DND-41 (cell line): ENCODE measurements around the gene DRC1.

Experiments
- ATAC-seq: fragments of 200-7000 bp; cut with Tn5 transposase; 3 replicates; pipeline ENCODE4 v1.9.1; 2021; ENCODE audit warnings: low read depth; ENCODE audit not compliant: insufficient read depth
- DNase-seq: peaks from one replicate; pipeline ENCODE4 v3.0.0-alpha.2; 2020
- H2AFZ ChIP-seq: 2 replicates; pipeline ENCODE4 v1.6.0; 2012; ENCODE audit warnings: low read depth, low read length
- H3K27ac ChIP-seq: 2 replicates; pipeline ENCODE4 v1.5.1; 2012; ENCODE audit warnings: low read length, inconsistent platforms
- H3K27me3 ChIP-seq: fragments of 200-600 bp; sonication (generic); 2 replicates; pipeline ENCODE4 v1.6.0; 2012; ENCODE audit warnings: low read length, mild to moderate bottlenecking, inconsistent platforms; ENCODE audit not compliant: insufficient read depth, poor library complexity
- H3K36me3 ChIP-seq: 2 replicates; pipeline ENCODE4 v1.5.1; 2012; ENCODE audit warnings: low read length, inconsistent platforms; ENCODE audit not compliant: insufficient read depth
- H3K4me1 ChIP-seq: 2 replicates; pipeline ENCODE4 v1.5.1; 2012; ENCODE audit warnings: mild to moderate bottlenecking, low read length; ENCODE audit not compliant: insufficient read depth
- H3K4me2 ChIP-seq: 2 replicates; pipeline ENCODE4 v1.6.0; 2012; ENCODE audit warnings: mild to moderate bottlenecking, moderate library complexity, low read length, inconsistent platforms; ENCODE audit not compliant: insufficient read depth
- H3K4me3 ChIP-seq, 2 experiments: fragments of 200-600 bp in 1 of 2; shearing (Covaris generic) in 1 of 2; 2 replicates each; pipeline ENCODE4 v1.5.1; 2012 to 2016; ENCODE audit warnings: inconsistent platforms in 2 of 2, low read length in 2 of 2, mild to moderate bottlenecking in 2 of 2, low read depth in 1 of 2, moderate library complexity in 1 of 2
- H3K79me2 ChIP-seq: 2 replicates; pipeline ENCODE4 v1.6.0; 2012; ENCODE audit warnings: low read length, inconsistent platforms; ENCODE audit not compliant: insufficient read depth
- H3K9ac ChIP-seq: 2 replicates; pipeline ENCODE4 v1.6.0; 2012; ENCODE audit warnings: low read depth, mild to moderate bottlenecking, inconsistent platforms, low read length, moderate library complexity
- H3K9me3 ChIP-seq: 2 replicates; pipeline ENCODE4 v1.5.1; 2012; ENCODE audit warnings: low read length, moderate library complexity, mild to moderate bottlenecking, inconsistent platforms; ENCODE audit not compliant: insufficient read depth, severe bottlenecking
- H4K20me1 ChIP-seq: 2 replicates; pipeline ENCODE4 v1.6.0; 2012; ENCODE audit warnings: low read length; ENCODE audit not compliant: insufficient read depth
- CTCF ChIP-seq: IDR thresholded peaks from 2 replicates; pipeline ENCODE4 v1.5.1; 2012; ENCODE audit warnings: borderline replicate concordance, low read length, moderate library complexity, mild to moderate bottlenecking; ENCODE audit not compliant: poor library complexity, severe bottlenecking; ENCODE audit errors: extremely low read depth
- EZH2 ChIP-seq: IDR thresholded peaks from 3 replicates; pipeline ENCODE4 v1.6.1; 2012; ENCODE audit warnings: borderline replicate concordance, low read depth, mild to moderate bottlenecking, moderate library complexity, low read length, inconsistent platforms; ENCODE audit not compliant: severe bottlenecking

Gene DRC1

GRCh38 chr2:26477126-26477910, 75.6 kb downstream of the DRC1 start:
- TF ChIP-seq CTCF (no peak), EZH2 (no peak)
- H3K4me2 ChIP-seq: no peak overlapping the region
- H3K9me3 ChIP-seq: no peaks in the 10 kb centered on the region
- DNase-seq: no peak
- H2AFZ ChIP-seq: no peak overlapping the region
- H3K4me1 ChIP-seq: no peaks in the 10 kb centered on the region
- H3K27me3 ChIP-seq: no peaks in the 10 kb centered on the region
- no peak overlapping the region for H3K4me3 ChIP-seq
- no peak overlapping the region for H3K9ac ChIP-seq
- ATAC-seq: no peak
- no peaks in the 10 kb centered on the region for H3K36me3 ChIP-seq
- no peak overlapping the region for H3K27ac ChIP-seq
- no peaks in the 10 kb centered on the region for H3K79me2 ChIP-seq
- no peaks in the 10 kb centered on the region for H4K20me1 ChIP-seq

GRCh38 chr2:26477911-26478253, 76.2 kb downstream of the DRC1 start, which contains the start of gene OTOF:
OTOF (minus strand) TSS chr2:26478124.
- H2AFZ ChIP-seq: no peak within 1 kb of the TSS
- no peaks in the 10 kb centered on the region for H3K36me3 ChIP-seq
- no peak within 1 kb of the TSS for H3K4me3 ChIP-seq
- no peak for DNase-seq
- no peak for TF ChIP-seq CTCF
- no peak for TF ChIP-seq EZH2
- H3K27ac ChIP-seq: no peak within 1 kb of the TSS
- no peaks in the 10 kb centered on the region for H3K27me3 ChIP-seq
- no peaks in the 10 kb centered on the region for H3K79me2 ChIP-seq
- H3K9ac ChIP-seq: no peak within 1 kb of the TSS
- no peaks in the 10 kb centered on the region for H3K4me1 ChIP-seq
- H4K20me1 ChIP-seq: no peaks in the 10 kb centered on the region
- ATAC-seq: no peak
- H3K4me2 ChIP-seq: no peak within 1 kb of the TSS
- H3K9me3 ChIP-seq: no peaks in the 10 kb centered on the region

- no peak for DNase-seq
- no peaks in the 10 kb centered on the region for H3K4me1 ChIP-seq
- H4K20me1 ChIP-seq: no peaks in the 10 kb centered on the region
- H2AFZ ChIP-seq: no peak overlapping the region
- H3K4me3 ChIP-seq: no peak overlapping the region
- no peak overlapping the region for H3K9ac ChIP-seq
- no peak for TF ChIP-seq EZH2
- ATAC-seq: no peak
- H3K4me2 ChIP-seq: no peak overlapping the region
- no peaks in the 10 kb centered on the region for H3K27me3 ChIP-seq
- H3K27ac ChIP-seq: no peak overlapping the region
- no peaks in the 10 kb centered on the region for H3K79me2 ChIP-seq
- H3K36me3 ChIP-seq: no peaks in the 10 kb centered on the region
- no peaks in the 10 kb centered on the region for H3K9me3 ChIP-seq
Measured at GRCh38 chr2:26478366-26478765, 76.6 kb downstream of the DRC1 start.

GRCh38 chr2:26479131-26479788, 77.5 kb downstream of the DRC1 start:
- Histone ChIP-seq H3K27me3 (no peaks in the 10 kb centered on the region), H3K9me3 (no peaks in the 10 kb centered on the region), H3K36me3 (no peaks in the 10 kb centered on the region), H3K4me2 (no peak overlapping the region), H3K4me1 (no peaks in the 10 kb centered on the region), H4K20me1 (no peaks in the 10 kb centered on the region), H3K9ac (no peak overlapping the region), H3K27ac (no peak overlapping the region), H3K4me3 (no peak overlapping the region), H2AFZ (no peak overlapping the region), H3K79me2 (no peaks in the 10 kb centered on the region)
- ATAC-seq (no peak), DNase-seq (no peak)
- TF ChIP-seq CTCF: no peak
- no peak for TF ChIP-seq EZH2
